ENCODE data around the gene OGFOD3. TPM values are rescaled to one million over a fixed set of nuclear protein-coding genes. Genes with fewer than 3 reads are reported as not detected.

The OGFOD3 gene
- total and polyA plus RNA-seq, 9 of the 15 experiments (the other 6 are each of a cell fraction or from before 2014, with no cell fraction given) = 0.69 to 44.7 (median 18.9) TPM

DNA sequence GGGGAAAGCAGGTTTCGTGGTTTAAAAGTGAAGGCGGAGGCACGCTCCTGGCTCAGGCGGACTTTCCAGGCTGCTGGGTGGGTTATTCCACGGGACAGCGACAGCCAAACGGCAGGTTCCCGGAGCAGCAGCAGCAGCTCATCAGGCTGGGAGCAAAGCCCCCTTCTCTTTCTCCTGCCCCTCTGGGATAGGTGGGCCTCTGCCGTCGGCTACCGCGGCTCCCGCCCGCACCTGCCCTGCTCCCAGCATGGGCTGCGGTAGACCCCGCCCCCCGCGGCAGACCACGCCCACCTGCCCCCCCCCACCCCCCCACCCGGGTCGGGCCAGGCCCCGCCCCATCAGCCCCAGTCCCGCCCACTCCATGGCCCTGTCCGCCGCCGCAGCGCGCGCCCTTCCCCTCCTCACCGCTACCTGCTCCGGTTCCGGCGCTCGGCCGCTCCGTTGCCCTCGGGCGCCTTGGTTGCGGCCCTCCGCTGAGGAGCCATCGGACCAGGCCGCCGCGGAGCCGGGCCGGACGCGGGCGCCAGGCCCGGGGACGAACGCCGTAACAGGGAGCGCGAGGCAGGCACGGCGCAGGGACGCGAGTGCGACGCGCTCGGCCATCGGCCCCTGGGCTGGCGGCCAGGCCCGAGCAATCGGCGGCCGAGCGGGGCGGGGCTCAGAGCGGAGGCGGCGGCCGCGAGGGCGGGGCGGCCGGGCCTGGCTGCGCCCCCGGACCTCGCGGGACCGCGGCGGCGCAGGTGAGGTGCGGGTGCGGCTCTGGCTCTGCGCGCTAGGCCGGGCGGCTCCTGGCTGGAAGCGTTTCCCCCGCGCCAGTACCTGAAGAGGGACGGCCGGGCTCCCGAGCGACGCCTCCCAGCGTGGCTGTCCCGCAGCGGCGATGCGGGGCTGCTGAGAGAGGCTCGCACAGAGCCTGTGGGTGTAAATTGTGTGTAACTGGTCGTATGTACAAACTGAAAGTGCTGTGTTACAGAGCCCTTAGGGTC lies at the start of gene OGFOD3, which contains the start of gene HEXD (continued):
- TF ChIP-seq, protein P1, sequence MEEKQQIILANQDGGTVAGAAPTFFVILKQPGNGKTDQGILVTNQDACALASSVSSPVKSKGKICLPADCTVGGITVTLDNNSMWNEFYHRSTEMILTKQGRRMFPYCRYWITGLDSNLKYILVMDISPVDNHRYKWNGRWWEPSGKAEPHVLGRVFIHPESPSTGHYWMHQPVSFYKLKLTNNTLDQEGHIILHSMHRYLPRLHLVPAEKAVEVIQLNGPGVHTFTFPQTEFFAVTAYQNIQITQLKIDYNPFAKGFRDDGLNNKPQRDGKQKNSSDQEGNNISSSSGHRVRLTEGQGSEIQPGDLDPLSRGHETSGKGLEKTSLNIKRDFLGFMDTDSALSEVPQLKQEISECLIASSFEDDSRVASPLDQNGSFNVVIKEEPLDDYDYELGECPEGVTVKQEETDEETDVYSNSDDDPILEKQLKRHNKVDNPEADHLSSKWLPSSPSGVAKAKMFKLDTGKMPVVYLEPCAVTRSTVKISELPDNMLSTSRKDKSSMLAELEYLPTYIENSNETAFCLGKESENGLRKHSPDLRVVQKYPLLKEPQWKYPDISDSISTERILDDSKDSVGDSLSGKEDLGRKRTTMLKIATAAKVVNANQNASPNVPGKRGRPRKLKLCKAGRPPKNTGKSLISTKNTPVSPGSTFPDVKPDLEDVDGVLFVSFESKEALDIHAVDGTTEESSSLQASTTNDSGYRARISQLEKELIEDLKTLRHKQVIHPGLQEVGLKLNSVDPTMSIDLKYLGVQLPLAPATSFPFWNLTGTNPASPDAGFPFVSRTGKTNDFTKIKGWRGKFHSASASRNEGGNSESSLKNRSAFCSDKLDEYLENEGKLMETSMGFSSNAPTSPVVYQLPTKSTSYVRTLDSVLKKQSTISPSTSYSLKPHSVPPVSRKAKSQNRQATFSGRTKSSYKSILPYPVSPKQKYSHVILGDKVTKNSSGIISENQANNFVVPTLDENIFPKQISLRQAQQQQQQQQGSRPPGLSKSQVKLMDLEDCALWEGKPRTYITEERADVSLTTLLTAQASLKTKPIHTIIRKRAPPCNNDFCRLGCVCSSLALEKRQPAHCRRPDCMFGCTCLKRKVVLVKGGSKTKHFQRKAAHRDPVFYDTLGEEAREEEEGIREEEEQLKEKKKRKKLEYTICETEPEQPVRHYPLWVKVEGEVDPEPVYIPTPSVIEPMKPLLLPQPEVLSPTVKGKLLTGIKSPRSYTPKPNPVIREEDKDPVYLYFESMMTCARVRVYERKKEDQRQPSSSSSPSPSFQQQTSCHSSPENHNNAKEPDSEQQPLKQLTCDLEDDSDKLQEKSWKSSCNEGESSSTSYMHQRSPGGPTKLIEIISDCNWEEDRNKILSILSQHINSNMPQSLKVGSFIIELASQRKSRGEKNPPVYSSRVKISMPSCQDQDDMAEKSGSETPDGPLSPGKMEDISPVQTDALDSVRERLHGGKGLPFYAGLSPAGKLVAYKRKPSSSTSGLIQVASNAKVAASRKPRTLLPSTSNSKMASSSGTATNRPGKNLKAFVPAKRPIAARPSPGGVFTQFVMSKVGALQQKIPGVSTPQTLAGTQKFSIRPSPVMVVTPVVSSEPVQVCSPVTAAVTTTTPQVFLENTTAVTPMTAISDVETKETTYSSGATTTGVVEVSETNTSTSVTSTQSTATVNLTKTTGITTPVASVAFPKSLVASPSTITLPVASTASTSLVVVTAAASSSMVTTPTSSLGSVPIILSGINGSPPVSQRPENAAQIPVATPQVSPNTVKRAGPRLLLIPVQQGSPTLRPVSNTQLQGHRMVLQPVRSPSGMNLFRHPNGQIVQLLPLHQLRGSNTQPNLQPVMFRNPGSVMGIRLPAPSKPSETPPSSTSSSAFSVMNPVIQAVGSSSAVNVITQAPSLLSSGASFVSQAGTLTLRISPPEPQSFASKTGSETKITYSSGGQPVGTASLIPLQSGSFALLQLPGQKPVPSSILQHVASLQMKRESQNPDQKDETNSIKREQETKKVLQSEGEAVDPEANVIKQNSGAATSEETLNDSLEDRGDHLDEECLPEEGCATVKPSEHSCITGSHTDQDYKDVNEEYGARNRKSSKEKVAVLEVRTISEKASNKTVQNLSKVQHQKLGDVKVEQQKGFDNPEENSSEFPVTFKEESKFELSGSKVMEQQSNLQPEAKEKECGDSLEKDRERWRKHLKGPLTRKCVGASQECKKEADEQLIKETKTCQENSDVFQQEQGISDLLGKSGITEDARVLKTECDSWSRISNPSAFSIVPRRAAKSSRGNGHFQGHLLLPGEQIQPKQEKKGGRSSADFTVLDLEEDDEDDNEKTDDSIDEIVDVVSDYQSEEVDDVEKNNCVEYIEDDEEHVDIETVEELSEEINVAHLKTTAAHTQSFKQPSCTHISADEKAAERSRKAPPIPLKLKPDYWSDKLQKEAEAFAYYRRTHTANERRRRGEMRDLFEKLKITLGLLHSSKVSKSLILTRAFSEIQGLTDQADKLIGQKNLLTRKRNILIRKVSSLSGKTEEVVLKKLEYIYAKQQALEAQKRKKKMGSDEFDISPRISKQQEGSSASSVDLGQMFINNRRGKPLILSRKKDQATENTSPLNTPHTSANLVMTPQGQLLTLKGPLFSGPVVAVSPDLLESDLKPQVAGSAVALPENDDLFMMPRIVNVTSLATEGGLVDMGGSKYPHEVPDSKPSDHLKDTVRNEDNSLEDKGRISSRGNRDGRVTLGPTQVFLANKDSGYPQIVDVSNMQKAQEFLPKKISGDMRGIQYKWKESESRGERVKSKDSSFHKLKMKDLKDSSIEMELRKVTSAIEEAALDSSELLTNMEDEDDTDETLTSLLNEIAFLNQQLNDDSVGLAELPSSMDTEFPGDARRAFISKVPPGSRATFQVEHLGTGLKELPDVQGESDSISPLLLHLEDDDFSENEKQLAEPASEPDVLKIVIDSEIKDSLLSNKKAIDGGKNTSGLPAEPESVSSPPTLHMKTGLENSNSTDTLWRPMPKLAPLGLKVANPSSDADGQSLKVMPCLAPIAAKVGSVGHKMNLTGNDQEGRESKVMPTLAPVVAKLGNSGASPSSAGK (IDR thresholded peaks at IDR 0.05) = peak; percentile 50; the same call in 1 of the 2 replicates
- TF ChIP-seq, protein P2, sequence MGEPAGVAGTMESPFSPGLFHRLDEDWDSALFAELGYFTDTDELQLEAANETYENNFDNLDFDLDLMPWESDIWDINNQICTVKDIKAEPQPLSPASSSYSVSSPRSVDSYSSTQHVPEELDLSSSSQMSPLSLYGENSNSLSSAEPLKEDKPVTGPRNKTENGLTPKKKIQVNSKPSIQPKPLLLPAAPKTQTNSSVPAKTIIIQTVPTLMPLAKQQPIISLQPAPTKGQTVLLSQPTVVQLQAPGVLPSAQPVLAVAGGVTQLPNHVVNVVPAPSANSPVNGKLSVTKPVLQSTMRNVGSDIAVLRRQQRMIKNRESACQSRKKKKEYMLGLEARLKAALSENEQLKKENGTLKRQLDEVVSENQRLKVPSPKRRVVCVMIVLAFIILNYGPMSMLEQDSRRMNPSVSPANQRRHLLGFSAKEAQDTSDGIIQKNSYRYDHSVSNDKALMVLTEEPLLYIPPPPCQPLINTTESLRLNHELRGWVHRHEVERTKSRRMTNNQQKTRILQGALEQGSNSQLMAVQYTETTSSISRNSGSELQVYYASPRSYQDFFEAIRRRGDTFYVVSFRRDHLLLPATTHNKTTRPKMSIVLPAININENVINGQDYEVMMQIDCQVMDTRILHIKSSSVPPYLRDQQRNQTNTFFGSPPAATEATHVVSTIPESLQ (CRISPR knock-in tag; IDR thresholded peaks at IDR 0.05) = 0 out of 2 replicates have a peak, but pooled peaks have one; percentile 19
- TF ChIP-seq, protein P3, sequence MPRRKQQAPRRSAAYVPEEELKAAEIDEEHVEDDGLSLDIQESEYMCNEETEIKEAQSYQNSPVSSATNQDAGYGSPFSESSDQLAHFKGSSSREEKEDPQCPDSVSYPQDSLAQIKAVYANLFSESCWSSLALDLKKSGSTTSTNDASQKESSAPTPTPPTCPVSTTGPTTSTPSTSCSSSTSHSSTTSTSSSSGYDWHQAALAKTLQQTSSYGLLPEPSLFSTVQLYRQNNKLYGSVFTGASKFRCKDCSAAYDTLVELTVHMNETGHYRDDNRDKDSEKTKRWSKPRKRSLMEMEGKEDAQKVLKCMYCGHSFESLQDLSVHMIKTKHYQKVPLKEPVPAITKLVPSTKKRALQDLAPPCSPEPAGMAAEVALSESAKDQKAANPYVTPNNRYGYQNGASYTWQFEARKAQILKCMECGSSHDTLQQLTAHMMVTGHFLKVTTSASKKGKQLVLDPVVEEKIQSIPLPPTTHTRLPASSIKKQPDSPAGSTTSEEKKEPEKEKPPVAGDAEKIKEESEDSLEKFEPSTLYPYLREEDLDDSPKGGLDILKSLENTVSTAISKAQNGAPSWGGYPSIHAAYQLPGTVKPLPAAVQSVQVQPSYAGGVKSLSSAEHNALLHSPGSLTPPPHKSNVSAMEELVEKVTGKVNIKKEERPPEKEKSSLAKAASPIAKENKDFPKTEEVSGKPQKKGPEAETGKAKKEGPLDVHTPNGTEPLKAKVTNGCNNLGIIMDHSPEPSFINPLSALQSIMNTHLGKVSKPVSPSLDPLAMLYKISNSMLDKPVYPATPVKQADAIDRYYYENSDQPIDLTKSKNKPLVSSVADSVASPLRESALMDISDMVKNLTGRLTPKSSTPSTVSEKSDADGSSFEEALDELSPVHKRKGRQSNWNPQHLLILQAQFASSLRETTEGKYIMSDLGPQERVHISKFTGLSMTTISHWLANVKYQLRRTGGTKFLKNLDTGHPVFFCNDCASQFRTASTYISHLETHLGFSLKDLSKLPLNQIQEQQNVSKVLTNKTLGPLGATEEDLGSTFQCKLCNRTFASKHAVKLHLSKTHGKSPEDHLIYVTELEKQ (CRISPR knock-in tag; IDR thresholded peaks at IDR 0.05) = no peak
- TF ChIP-seq PRPF4 (IDR thresholded peaks at IDR 0.05; ENCODE audit: insufficient read depth, low read depth, low read length, poor library complexity, severe bottlenecking) (no peak), POLR2AphosphoS2 (IDR thresholded peaks at IDR 0.05; ENCODE audit: low read length) (no peak)
- TF ChIP-seq, protein P4, sequence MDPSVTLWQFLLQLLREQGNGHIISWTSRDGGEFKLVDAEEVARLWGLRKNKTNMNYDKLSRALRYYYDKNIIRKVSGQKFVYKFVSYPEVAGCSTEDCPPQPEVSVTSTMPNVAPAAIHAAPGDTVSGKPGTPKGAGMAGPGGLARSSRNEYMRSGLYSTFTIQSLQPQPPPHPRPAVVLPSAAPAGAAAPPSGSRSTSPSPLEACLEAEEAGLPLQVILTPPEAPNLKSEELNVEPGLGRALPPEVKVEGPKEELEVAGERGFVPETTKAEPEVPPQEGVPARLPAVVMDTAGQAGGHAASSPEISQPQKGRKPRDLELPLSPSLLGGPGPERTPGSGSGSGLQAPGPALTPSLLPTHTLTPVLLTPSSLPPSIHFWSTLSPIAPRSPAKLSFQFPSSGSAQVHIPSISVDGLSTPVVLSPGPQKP (CRISPR knock-in tag; IDR thresholded peaks at IDR 0.05) = no peak
